ENCODE measurements around the gene DOK6. TPM values are rescaled to one million over a fixed set of nuclear protein-coding genes. Genes with fewer than 3 reads are reported as not detected.

DOK6 gene
- total RNA-seq, 1 donor, result 3.6 TPM

GRCh38 chr18:69495338-69495737 lies 94.7 kb downstream of the DOK6 start:
- no peaks in the 10 kb centered on the region for H3K9me3 ChIP-seq (ENCODE audit: low read depth, low read length)
- no peaks in the 10 kb centered on the region for H3K36me3 ChIP-seq (ENCODE audit: insufficient read depth, low read length)
- no peaks in the 10 kb centered on the region for H3K27me3 ChIP-seq (ENCODE audit: insufficient read depth, low read length)
- no peak overlapping the region for H3K4me2 ChIP-seq (ENCODE audit: insufficient read depth, low read length)
- no peak for DNase-seq (ENCODE audit: insufficient read length, low spot score, missing footprints)
- no peaks in the 10 kb centered on the region for H3K4me1 ChIP-seq (ENCODE audit: insufficient read depth, low read length)
- H3K79me2 ChIP-seq (ENCODE audit: insufficient read depth, low read length), result no peaks in the 10 kb centered on the region
- no peaks in the 10 kb centered on the region for H4K20me1 ChIP-seq (ENCODE audit: insufficient read depth, low read length)
- no peak overlapping the region for H3K4me3 ChIP-seq (ENCODE audit: insufficient read depth, low read length)
- H3K27ac ChIP-seq (ENCODE audit: low read depth, low read length), result no peak overlapping the region
- H2AFZ ChIP-seq (ENCODE audit: low read length), result no peak overlapping the region
- no peak for TF ChIP-seq CTCF (IDR thresholded peaks at IDR 0.05; ENCODE audit: extremely low read depth, low read depth, low read length)

DNA sequence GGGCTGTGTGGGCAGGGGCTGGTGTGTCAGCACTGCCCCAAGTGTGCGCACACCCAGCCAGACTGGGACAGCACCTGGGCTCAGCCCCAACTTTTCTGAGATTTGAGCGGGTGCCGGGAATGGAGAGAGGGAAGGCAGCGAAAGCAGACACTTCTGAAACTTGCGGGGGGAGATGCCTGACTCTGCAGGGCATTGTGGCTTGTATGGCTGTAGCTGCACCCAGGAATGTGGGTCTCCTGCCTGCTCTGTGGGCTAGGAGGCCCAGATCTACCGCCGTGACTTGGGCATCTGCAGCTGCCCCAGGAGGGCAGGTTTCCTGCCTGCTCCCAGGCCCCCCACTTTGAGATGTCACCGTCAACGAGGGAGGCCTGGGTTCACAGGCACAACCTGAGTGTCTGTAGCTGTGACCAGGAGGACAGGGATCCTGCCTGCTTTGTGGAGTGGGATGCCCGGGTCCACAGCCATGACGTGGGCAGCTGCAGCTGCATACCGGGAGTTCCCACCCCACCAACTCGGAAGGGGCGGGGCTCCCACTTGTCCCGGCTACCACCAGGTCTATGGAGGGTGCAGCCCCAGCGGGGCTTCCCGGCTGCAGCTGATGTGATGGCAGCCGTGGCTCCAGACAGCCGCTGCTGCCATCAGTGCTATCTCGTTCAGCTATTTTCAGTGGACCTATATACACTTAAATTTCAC lies 95.3 kb downstream of the DOK6 start:
- no peaks in the 10 kb centered on the region for H3K27me3 ChIP-seq (ENCODE audit: insufficient read depth, low read length)
- H3K27ac ChIP-seq (ENCODE audit: low read depth, low read length), result no peak overlapping the region
- H3K79me2 ChIP-seq (ENCODE audit: insufficient read depth, low read length), result no peaks in the 10 kb centered on the region
- H3K9me3 ChIP-seq (ENCODE audit: low read depth, low read length), result no peaks in the 10 kb centered on the region
- H2AFZ ChIP-seq (ENCODE audit: low read length), result no peak overlapping the region
- no peaks in the 10 kb centered on the region for H3K36me3 ChIP-seq (ENCODE audit: insufficient read depth, low read length)
- H3K4me2 ChIP-seq (ENCODE audit: insufficient read depth, low read length), result no peak overlapping the region
- H4K20me1 ChIP-seq (ENCODE audit: insufficient read depth, low read length), result no peaks in the 10 kb centered on the region
- H3K4me1 ChIP-seq (ENCODE audit: insufficient read depth, low read length), result no peaks in the 10 kb centered on the region
- H3K4me3 ChIP-seq (ENCODE audit: insufficient read depth, low read length), result no peak overlapping the region
- DNase-seq (ENCODE audit: insufficient read length, low spot score, missing footprints), result peak; percentile 9
- TF ChIP-seq CTCF (IDR thresholded peaks at IDR 0.05; ENCODE audit: extremely low read depth, low read depth, low read length), result no peak

- H3K4me1 ChIP-seq (ENCODE audit: insufficient read depth, low read length), result no peaks in the 10 kb centered on the region
- no peak for DNase-seq (ENCODE audit: insufficient read length, low spot score, missing footprints)
- no peak overlapping the region for H3K27ac ChIP-seq (ENCODE audit: low read depth, low read length)
- H2AFZ ChIP-seq (ENCODE audit: low read length), result no peak overlapping the region
- H3K4me2 ChIP-seq (ENCODE audit: insufficient read depth, low read length), result no peak overlapping the region
- H4K20me1 ChIP-seq (ENCODE audit: insufficient read depth, low read length), result no peaks in the 10 kb centered on the region
- no peak for TF ChIP-seq CTCF (IDR thresholded peaks at IDR 0.05; ENCODE audit: extremely low read depth, low read depth, low read length)
- no peaks in the 10 kb centered on the region for H3K27me3 ChIP-seq (ENCODE audit: insufficient read depth, low read length)
- H3K36me3 ChIP-seq (ENCODE audit: insufficient read depth, low read length), result no peaks in the 10 kb centered on the region
- no peaks in the 10 kb centered on the region for H3K9me3 ChIP-seq (ENCODE audit: low read depth, low read length)
- H3K79me2 ChIP-seq (ENCODE audit: insufficient read depth, low read length), result no peaks in the 10 kb centered on the region
- H3K4me3 ChIP-seq (ENCODE audit: insufficient read depth, low read length), result no peak overlapping the region
Observed at GRCh38 chr18:69518989-69519388, 118.3 kb downstream of the DOK6 start.

GRCh38 chr18:69523582-69523981 lies 122.9 kb downstream of the DOK6 start:
- Histone ChIP-seq H3K4me1 (ENCODE audit: insufficient read depth, low read length) (no peaks in the 10 kb centered on the region), H3K27ac (ENCODE audit: low read depth, low read length) (no peak overlapping the region), H3K4me3 (ENCODE audit: insufficient read depth, low read length) (no peak overlapping the region), H3K79me2 (ENCODE audit: insufficient read depth, low read length) (no peaks in the 10 kb centered on the region), H3K36me3 (ENCODE audit: insufficient read depth, low read length) (no peaks in the 10 kb centered on the region), H2AFZ (ENCODE audit: low read length) (no peak overlapping the region), H3K9me3 (ENCODE audit: low read depth, low read length) (no peaks in the 10 kb centered on the region), H4K20me1 (ENCODE audit: insufficient read depth, low read length) (no peaks in the 10 kb centered on the region), H3K27me3 (ENCODE audit: insufficient read depth, low read length) (no peaks in the 10 kb centered on the region), H3K4me2 (ENCODE audit: insufficient read depth, low read length) (no peak overlapping the region)
- DNase-seq (ENCODE audit: insufficient read length, low spot score, missing footprints), result no peak
- no peak for TF ChIP-seq CTCF (IDR thresholded peaks at IDR 0.05; ENCODE audit: extremely low read depth, low read depth, low read length)

Measured in osteoblast (primary cell).